Mesenchymal stem cell (in vitro differentiated cells and primary cell): ENCODE data around the gene UFSP1.

ENCODE experiments used
- DNase-seq: peaks from one replicate; pipeline ENCODE4 v3.0.0-alpha.2; 2013
- H2AFZ ChIP-seq: one replicate; pipeline ENCODE4 v1.6.1; 2013; ENCODE audit warnings: low read depth, mild to moderate bottlenecking, control low read depth, inconsistent platforms, low read length, moderate library complexity
- H2AK5ac ChIP-seq: 2 replicates; pipeline ENCODE4 v1.6.1; 2013; ENCODE audit warnings: low read length, moderate library complexity, mild to moderate bottlenecking, inconsistent platforms; ENCODE audit not compliant: severe bottlenecking
- H2BK120ac ChIP-seq: one replicate; pipeline ENCODE4 v1.6.1; 2013; ENCODE audit warnings: low read depth, mild to moderate bottlenecking, inconsistent platforms, low read length, moderate library complexity
- H2BK12ac ChIP-seq, 2 experiments: one replicate each; pipeline ENCODE4 v1.6.1; 2013; ENCODE audit warnings: inconsistent platforms in 2 of 2, low read length in 2 of 2, mild to moderate bottlenecking in 2 of 2, moderate library complexity in 2 of 2, control low read depth in 1 of 2
- H2BK15ac ChIP-seq: one replicate; pipeline ENCODE4 v1.6.1; 2013; ENCODE audit warnings: mild to moderate bottlenecking, low read depth, inconsistent platforms; ENCODE audit not compliant: poor library complexity, severe bottlenecking
- H2BK5ac ChIP-seq: 2 replicates; pipeline ENCODE4 v1.6.1; 2013; ENCODE audit warnings: low read depth, mild to moderate bottlenecking, low read length, control low read depth, inconsistent platforms; ENCODE audit not compliant: poor library complexity, severe bottlenecking
- H3K14ac ChIP-seq, 2 experiments: one replicate each; pipeline ENCODE4 v1.6.1; 2013; ENCODE audit warnings: inconsistent platforms in 2 of 2, low read length in 2 of 2, control low read depth in 1 of 2, mild to moderate bottlenecking in 1 of 2, moderate library complexity in 1 of 2
- H3K18ac ChIP-seq, 2 experiments: one replicate each; pipeline ENCODE4 v1.6.1; 2013; ENCODE audit warnings: inconsistent platforms in 2 of 2, low read length in 2 of 2, control low read depth in 1 of 2, low read depth in 1 of 2, mild to moderate bottlenecking in 1 of 2
- H3K23ac ChIP-seq, 2 experiments: one replicate each; pipeline ENCODE4 v1.6.1; 2013; ENCODE audit warnings: inconsistent platforms in 2 of 2, low read length in 2 of 2, mild to moderate bottlenecking in 2 of 2, moderate library complexity in 2 of 2, control low read depth in 1 of 2
- H3K27ac ChIP-seq: 2 replicates; pipeline ENCODE4 v1.5.1; 2013; ENCODE audit warnings: mild to moderate bottlenecking, moderate library complexity, low read length, control low read depth, inconsistent platforms; ENCODE audit not compliant: poor library complexity, severe bottlenecking
- H3K27me3 ChIP-seq, 2 experiments: 2 replicates each; pipeline versions ENCODE4 v1.6.1 to v1.7.0; 2013; ENCODE audit warnings: low read length in 2 of 2, mild to moderate bottlenecking in 2 of 2, moderate library complexity in 2 of 2, control low read depth in 1 of 2, inconsistent platforms in 1 of 2; ENCODE audit not compliant: control insufficient read depth in 1 of 2, insufficient read depth in 1 of 2
- H3K36me3 ChIP-seq, 2 experiments: 2 replicates each; pipeline versions ENCODE4 v1.6.1 to v1.7.0; 2013; ENCODE audit warnings: low read length in 2 of 2, control low read depth in 1 of 2, inconsistent platforms in 1 of 2, low read depth in 1 of 2, mild to moderate bottlenecking in 1 of 2; ENCODE audit not compliant: insufficient read depth in 2 of 2, control insufficient read depth in 1 of 2
- H3K4ac ChIP-seq, 2 experiments: one replicate each; pipeline ENCODE4 v1.6.1; 2013; ENCODE audit warnings: inconsistent platforms in 2 of 2, low read length in 2 of 2, mild to moderate bottlenecking in 2 of 2, moderate library complexity in 2 of 2, control low read depth in 1 of 2, low read depth in 1 of 2
- H3K4me1 ChIP-seq: 2 replicates; pipeline ENCODE4 v1.6.1; 2013; ENCODE audit warnings: low read depth, low read length, control low read depth; ENCODE audit not compliant: control insufficient read depth, insufficient read depth
- H3K4me2 ChIP-seq: 2 replicates; pipeline ENCODE4 v1.6.1; 2013; ENCODE audit warnings: low read length, mild to moderate bottlenecking, inconsistent platforms; ENCODE audit not compliant: poor library complexity, severe bottlenecking
- H3K4me3 ChIP-seq, 2 experiments: 2 replicates each; pipeline versions ENCODE4 v1.5.1 to v1.7.0; 2013; ENCODE audit warnings: low read length in 2 of 2, mild to moderate bottlenecking in 2 of 2, control low read depth in 1 of 2, low read depth in 1 of 2; ENCODE audit not compliant: insufficient read depth in 1 of 2
- H3K79me1 ChIP-seq: replicated peaks from 2 replicates; pipeline ENCODE4 v1.6.1; 2013; ENCODE audit warnings: mild to moderate bottlenecking, control low read depth, low read length, inconsistent platforms; ENCODE audit not compliant: poor library complexity, severe bottlenecking
- H3K9ac ChIP-seq: 2 replicates; pipeline ENCODE4 v1.7.0; 2013; ENCODE audit warnings: mild to moderate bottlenecking, low read length, moderate library complexity
- H3K9me3 ChIP-seq: 2 replicates; pipeline ENCODE4 v1.7.0; 2013; ENCODE audit warnings: mild to moderate bottlenecking, low read length; ENCODE audit not compliant: control insufficient read depth
- H4K8ac ChIP-seq: one replicate; pipeline ENCODE4 v1.6.1; 2013; ENCODE audit warnings: inconsistent platforms, mild to moderate bottlenecking, low read length, moderate library complexity
- H4K91ac ChIP-seq: one replicate; pipeline ENCODE4 v1.6.1; 2013; ENCODE audit warnings: mild to moderate bottlenecking, low read length, inconsistent platforms
- WGBS: methylation state at CpG from one replicate; pipeline ENCODE4 v1.1.7; 2013; ENCODE audit warnings: mixed read lengths; 5-methylcytosine and 5-hydroxymethylcytosine counted together

UFSP1 gene

DNA sequence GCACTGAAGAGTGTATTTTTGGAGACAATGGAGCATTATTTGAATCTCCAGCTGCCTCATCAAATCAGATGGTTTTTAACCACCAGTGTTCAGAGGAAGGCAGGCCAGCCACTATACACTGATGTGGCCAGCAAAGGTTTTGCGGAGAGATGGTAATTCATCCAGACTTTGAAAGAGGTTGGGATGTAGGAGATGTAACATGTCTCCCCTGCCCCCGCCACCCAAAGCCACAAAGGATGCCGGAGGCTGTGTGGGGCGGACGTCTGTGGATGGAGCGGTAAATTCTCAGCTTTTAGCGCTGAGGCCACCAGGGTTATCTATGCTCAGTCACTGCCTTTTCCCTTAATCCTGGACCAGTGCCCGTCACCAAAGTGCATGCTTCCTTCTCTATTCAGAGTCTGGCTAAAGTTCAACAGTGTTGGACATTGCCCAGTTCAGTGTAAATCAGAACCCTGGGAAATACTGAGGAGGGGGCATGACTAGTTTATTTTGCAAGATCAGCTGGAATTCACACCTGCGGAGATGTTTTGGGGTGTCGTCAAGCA, 26.0 kb downstream of the UFSP1 start:
- Histone ChIP-seq H2AFZ (no peak overlapping the region), H4K8ac (no peak overlapping the region), H2BK15ac (no peak overlapping the region), H3K79me1 (peaks cover 27% of the 10 kb centered on the region), H3K9me3 (no peaks in the 10 kb centered on the region), H3K14ac (no peak overlapping the region), H2BK12ac (no peak overlapping the region), H2BK120ac (no peak overlapping the region), H2AK5ac (no peak overlapping the region), H3K27me3 (no peaks in the 10 kb centered on the region), H3K4me1 (peaks cover 18% of the 10 kb centered on the region), H3K4me2 (no peak overlapping the region), H3K4ac (no peak overlapping the region), H3K18ac (no peak overlapping the region), H3K23ac (no peak overlapping the region), H2BK5ac (no peak overlapping the region), H3K36me3 (peaks cover 29 to 63% of the 10 kb centered on the region in 2 experiments), H3K9ac (no peak overlapping the region), H3K27ac (no peak overlapping the region), H4K91ac (no peak overlapping the region), H3K4me3 (no peak overlapping the region)
- WGBS, result 87% methylated on average over 10 of the region's 10 CpGs
- no peak for DNase-seq

DNA sequence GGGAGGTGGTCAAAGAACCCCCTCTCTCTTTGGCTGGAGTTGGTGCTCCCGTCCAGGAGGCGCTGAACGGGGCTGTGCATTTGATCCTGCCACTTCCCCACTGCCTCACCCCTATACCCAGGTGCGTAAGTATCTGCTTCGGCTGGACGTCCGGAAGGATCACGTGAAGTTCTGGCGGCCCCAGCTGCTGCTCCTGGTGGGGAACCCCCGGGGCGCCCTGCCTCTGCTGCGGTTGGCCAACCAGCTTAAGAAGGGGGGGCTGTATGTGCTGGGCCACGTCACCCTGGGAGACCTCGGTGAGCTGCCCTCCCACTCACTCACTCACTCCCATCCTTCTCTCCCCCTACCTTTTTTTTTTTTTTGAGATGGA, 27.9 kb downstream of the UFSP1 start:
- H3K79me1 ChIP-seq, result peaks cover 28% of the 10 kb centered on the region
- no peak overlapping the region for H3K9ac ChIP-seq
- H3K36me3 ChIP-seq, result peaks cover 29 to 65% of the 10 kb centered on the region in 2 experiments
- H2AFZ ChIP-seq, result no peak overlapping the region
- H4K8ac ChIP-seq, result no peak overlapping the region
- DNase-seq, result no peak
- H2BK15ac ChIP-seq, result no peak overlapping the region
- H2BK12ac ChIP-seq, result no peak overlapping the region
- H3K4me3 ChIP-seq, result no peak overlapping the region
- no peak overlapping the region for H3K23ac ChIP-seq
- no peak overlapping the region for H4K91ac ChIP-seq
- no peak overlapping the region for H2BK120ac ChIP-seq
- no peaks in the 10 kb centered on the region for H3K27me3 ChIP-seq
- H3K9me3 ChIP-seq, result no peaks in the 10 kb centered on the region
- WGBS, result 97% methylated on average over 14 of the region's 14 CpGs
- no peak overlapping the region for H2BK5ac ChIP-seq
- H3K4ac ChIP-seq, result no peak overlapping the region
- no peak overlapping the region for H3K27ac ChIP-seq
- no peak overlapping the region for H2AK5ac ChIP-seq
- peaks cover 23% of the 10 kb centered on the region for H3K4me1 ChIP-seq
- H3K18ac ChIP-seq, result no peak overlapping the region
- H3K4me2 ChIP-seq, result no peak overlapping the region
- H3K14ac ChIP-seq, result no peak overlapping the region

DNA sequence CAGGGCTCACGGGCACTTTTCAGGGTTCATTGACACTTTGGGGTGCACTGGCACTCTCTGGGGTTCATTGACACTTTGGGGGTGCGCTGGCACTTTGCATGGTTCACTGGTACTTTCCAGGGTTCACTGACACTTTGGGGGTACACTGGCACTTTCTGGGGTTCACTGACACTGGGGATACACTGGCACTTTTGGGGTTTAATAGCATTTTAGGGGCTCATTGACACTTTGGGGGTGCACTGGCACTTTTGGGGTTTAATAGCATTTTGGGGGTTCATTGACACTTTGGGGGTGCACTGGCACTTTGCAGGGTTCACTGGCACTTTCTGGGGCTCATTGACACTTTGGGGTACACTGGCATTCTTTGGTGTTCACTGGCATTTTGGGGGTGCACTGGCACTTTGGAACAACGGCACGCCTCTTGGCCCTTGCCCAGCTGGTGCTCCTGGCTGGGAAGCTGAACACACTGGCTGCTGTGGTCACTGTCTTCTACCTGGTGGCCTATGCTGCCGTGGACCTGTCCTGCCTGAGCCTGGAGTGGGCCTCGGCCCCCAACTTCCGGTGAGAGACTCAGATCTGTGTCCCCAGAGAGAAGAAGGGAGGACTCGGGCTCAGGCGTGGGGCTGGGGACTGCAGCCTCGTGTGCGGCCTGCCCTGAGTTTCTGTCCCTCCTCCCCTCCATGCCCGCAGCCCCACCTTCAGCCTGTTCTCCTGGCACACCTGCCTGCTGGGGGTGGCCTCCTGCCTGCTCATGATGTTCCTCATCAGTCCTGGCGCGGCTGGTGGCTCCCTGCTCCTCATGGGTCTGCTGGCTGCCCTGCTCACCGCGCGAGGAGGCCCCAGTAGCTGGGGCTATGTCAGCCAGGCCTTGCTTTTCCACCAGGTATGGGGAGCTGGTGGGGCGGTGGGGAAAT, 28.6 kb downstream of the UFSP1 start:
- Histone ChIP-seq H3K79me1 (peaks cover 24% of the 10 kb centered on the region), H3K36me3 (peaks cover 29 to 58% of the 10 kb centered on the region in 2 experiments), H4K8ac (no peak overlapping the region), H2AFZ (no peak overlapping the region), H2BK15ac (no peak overlapping the region), H3K4me2 (no peak overlapping the region), H2BK120ac (no peak overlapping the region), H3K18ac (no peak overlapping the region), H3K4me1 (peaks cover 19% of the 10 kb centered on the region), H3K27me3 (no peaks in the 10 kb centered on the region), H2AK5ac (no peak overlapping the region), H3K4ac (no peak overlapping the region), H3K4me3 (no peak overlapping the region), H3K9me3 (no peaks in the 10 kb centered on the region), H2BK5ac (no peak overlapping the region), H3K27ac (no peak overlapping the region), H3K23ac (no peak overlapping the region), H3K14ac (no peak overlapping the region), H3K9ac (no peak overlapping the region), H2BK12ac (no peak overlapping the region), H4K91ac (no peak overlapping the region)
- WGBS, result 98% methylated on average over 18 of the region's 18 CpGs
- no peak for DNase-seq

DNA sequence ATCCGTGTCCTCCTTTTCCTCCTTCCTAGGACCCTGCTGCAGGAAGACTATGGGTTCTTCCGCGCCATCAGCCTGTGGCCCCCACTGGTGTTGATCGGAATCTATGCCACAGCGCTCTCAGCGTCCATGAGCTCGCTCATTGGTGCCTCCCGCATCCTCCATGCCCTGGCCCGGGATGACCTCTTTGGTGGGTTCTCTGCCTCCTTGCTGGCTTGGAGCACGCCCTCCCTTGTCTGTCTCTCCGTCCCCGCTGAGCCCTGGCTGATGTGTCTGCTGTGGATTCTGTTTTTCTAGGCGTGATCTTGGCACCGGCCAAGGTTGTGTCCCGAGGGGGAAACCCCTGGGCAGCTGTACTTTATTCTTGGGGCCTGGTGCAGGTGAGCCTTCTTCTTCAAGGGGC, 29.7 kb downstream of the UFSP1 start:
- Histone ChIP-seq H2AK5ac (no peak overlapping the region), H2AFZ (no peak overlapping the region), H3K27me3 (no peaks in the 10 kb centered on the region), H3K4me2 (no peak overlapping the region), H2BK15ac (no peak overlapping the region), H4K8ac (no peak overlapping the region), H3K4me3 (no peak overlapping the region), H3K36me3 (peaks cover 29 to 58% of the 10 kb centered on the region in 2 experiments), H3K14ac (no peak overlapping the region), H2BK12ac (no peak overlapping the region), H4K91ac (no peak overlapping the region), H3K9ac (no peak overlapping the region), H3K27ac (no peak overlapping the region), H3K18ac (no peak overlapping the region), H2BK120ac (no peak overlapping the region), H2BK5ac (no peak overlapping the region), H3K4me1 (peaks cover 13% of the 10 kb centered on the region), H3K79me1 (peaks cover 30% of the 10 kb centered on the region), H3K23ac (no peak overlapping the region), H3K9me3 (no peaks in the 10 kb centered on the region), H3K4ac (no peak overlapping the region)
- DNase-seq, result no peak
- 94% methylated on average over 15 of the region's 15 CpGs for WGBS
